ENCODE measurements around the gene DYNLRB1.
A peak's percentile ranks its signal among the peaks of the same experiment; 100 is the strongest.

DYNLRB1 gene

DNA sequence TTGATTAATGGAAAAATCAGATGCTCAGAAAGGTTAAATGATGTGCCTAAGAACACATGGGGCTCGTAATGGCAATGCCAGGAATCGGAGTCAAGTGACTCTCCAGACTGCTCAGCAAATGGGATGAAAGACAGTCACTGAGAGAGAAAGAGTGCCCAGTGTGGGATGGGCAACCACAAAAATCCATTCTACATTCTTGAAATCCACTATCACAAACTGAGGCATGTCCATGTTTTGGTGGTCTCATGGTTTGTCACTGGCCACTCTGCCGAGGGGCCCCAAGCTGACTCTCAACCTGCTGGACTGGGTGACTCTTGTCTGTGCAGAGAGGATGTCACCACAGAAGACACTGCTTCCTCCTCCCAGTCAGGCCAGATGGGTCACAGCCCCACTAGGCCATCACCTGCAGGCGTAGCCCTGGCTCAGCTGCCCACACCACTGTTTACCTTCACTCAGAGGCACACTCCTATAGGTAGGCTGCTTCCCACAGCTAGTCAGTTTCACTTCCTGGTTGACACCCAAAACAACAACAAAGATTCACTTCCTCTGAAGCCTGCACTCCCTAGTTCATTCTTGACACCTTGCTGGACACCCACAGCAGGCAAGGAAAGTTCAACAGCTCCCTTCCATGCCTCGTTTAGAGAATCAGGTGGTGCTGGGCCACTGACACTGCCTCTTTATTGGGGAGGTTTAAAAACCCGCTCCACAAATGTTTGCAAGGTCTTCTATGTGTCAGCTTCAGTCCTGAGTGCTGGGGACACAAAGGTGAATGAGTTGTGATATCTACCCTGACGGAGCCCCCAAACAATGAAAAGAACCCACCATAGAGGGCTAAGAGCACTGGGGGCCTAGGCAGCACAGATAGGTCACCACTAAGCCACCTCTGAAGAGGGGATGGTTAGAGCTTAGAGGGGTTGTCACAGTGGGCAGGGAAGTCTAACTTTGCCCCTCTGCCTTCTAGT, 64.0 kb downstream of the DYNLRB1 start:
- no peak for DNase-seq

DNA sequence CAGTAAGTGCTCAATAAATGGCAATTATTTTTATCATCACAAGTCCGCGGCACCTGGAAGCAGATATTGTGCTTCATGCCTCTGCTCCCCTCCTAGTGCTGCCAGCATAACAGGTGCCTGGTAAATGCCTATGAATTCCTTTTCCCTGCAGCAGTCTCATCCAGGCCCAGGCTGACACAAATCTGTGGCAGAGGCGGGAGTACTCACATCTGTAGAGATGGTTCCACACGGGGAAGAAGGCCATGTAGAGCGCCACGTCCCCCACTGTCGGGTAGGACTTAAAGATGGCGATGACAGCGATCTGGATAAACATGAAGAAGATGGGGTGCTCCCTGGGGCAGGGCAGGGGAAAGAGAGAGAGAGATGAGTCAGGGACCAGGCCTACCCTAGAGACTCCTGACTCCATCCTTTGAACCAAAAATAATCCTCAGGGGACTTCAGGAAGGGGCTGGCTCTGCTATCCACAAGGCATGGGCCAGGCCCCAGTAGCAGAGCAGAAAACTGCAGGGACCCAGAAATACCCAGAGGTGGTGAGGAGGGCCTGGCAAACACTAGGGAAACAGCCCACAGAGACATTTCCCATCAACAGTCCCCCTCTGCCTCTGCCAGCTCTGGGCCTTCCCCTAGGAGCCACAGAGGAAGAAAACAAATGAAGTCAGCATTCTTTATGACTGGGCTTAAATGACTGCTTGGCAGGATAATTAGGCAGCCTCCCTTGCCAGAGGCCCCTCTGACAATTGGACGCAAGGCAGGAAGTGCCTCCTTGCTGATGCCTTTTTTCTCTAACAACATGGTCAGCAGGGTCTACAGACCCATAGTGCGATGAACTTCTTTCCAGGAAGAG, 65.3 kb downstream of the DYNLRB1 start:
- peak in 1 of 2 experiments; percentile 57 for DNase-seq

DNA sequence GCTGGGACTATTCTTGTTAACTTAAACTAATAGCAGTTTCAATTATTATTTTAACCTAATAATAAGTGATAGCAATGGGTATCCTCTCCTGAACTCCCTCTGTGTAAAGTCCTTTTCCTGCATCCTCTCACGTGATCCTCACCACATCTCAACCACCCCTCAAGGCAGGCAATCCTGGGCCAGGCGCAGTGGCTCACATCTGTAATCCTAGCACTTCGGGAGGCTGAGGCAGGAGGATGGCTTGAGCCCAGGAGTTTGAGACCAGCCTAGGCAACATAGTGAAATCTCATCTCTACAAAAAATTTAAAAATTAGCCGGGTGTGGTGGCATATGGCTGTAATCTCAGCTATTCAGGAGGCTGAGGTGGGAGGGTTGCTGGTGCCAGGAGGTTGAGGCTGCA, 66.0 kb downstream of the DYNLRB1 start:
- DNase-seq = no peak

DNA sequence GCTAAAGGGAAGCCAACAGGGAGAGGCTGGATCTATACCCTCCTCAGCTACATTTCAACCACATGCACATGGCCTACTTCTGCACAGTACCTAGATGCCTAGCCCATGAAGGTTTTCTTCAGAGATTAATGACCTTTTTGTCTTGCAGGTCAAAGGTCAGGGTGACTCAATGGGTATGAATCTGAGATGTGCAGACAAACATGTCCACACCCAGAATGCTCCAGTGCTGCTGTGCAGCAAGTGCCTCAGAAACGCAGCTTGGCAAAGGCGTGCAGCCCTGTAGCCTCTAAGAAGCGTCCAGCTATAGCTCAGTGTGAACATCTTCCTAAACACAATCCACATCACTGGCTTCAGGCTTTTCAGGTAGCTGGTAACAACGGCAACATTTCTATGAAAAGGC, 66.7 kb downstream of the DYNLRB1 start:
- DNase-seq = no peak

DNA sequence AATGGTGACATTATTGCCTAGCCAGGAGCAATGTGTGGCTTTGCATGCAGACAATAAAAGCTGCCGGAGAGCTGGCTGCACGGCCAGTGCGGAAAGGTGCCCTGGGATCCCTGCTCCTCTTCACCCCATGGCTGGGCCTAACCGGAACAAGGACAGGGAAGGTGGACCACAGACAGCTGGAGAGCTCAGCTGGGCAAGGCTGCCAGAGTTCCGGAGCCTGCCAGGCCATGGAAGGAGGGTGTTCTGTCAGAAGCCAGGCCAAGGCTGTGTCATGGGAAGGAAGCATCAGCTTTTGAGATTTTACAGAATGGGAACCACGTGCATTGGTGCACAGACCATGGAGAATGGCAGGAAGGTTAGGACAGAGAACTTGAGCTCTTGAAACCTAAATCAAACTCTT, 67.3 kb downstream of the DYNLRB1 start:
- DNase-seq = no peak

DNA sequence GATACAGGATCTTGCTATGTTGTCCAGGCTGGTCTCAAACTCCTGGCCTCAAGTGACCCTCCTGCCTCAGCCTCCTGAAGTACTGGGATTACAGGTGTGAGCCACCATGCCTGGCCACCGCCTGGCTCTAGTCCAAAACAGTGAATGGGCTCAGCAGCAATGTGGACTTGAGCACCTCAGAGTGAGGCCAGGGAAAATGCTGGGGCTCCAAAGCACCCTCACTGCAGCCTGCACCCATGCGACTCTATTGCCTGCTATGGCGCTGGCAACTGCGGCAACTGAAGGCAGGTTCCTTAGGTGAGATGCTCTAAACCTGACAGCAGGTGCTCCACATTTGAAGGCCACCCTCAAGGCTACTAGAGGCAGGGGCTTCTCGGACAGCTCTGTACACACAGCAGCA, 68.8 kb downstream of the DYNLRB1 start:
- no peak for DNase-seq

DNA sequence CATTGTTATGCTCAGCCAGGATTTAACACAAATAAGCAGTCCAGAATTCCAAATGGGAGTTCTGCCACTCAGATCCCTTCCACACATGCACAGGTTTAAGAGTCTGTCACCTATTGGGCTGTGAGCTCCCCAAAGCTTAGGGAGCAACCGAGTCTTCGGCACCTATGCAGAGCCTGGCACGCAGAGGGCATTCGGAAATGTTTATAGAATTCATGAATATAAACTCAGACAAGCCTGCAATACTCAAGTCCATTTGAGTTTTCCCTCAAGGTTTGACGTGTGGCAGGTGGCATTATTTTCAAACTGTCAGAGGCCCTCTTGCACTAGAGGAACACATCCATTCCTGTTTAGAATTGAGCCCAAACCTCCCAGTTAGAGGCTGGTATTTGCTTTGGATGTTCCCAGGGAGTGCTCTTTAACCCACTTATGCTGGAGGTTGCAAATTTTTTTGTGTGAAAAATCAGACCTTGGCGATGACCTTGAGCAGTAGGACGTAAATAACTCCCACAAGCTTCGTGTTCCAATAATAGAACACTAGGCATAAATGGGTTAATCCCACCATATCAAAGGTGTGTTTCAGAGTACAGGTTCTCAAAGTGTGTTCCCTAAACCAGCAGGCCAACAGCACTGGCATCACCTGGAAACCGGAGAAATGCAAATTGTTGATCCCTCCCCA, 70.4 kb downstream of the DYNLRB1 start:
- DNase-seq = no peak

All from NCI-H446 (cell line).